Kidney (tissue), 14 donors: Measurements from ENCODE around the gene NECTIN1. TPM values are rescaled to one million over a fixed set of nuclear protein-coding genes. Genes with fewer than 3 reads are reported as not detected.

Source experiments
- DNase-seq, 5 donors: peaks; one replicate each; pipeline ENCODE4 v3.0.0-alpha.2; 2013 to 2020
- FAIRE-seq: peaks from 2 replicates; lab custom pipeline; 2012; peaks lifted over from hg19 to GRCh38; lab: Jason Lieb, UNC
- H3K27ac ChIP-seq, 2 donors: one replicate each; pipeline ENCODE4 v1.7.0; 2013; ENCODE audit warnings: low read depth in 2 of 2, low read length in 2 of 2, inconsistent platforms in 1 of 2
- H3K27me3 ChIP-seq: one replicate; pipeline ENCODE4 v1.7.1; 2013; ENCODE audit warnings: low read length, inconsistent platforms; ENCODE audit not compliant: control insufficient read depth, insufficient read depth
- H3K36me3 ChIP-seq, 3 donors: one replicate each; pipeline versions ENCODE4 v1.7.0 to v1.7.1; 2013; ENCODE audit warnings: low read length in 3 of 3, control low read depth in 1 of 3, inconsistent platforms in 1 of 3; ENCODE audit not compliant: insufficient read depth in 3 of 3, control insufficient read depth in 2 of 3
- H3K4me1 ChIP-seq, 3 donors: one replicate each; pipeline versions ENCODE4 v1.7.0 to v1.7.1; 2013; ENCODE audit warnings: low read length in 3 of 3, inconsistent platforms in 1 of 3, low read depth in 1 of 3; ENCODE audit not compliant: control insufficient read depth in 2 of 3, insufficient read depth in 2 of 3
- H3K4me3 ChIP-seq, 3 donors: one replicate each; pipeline versions ENCODE4 v1.7.0 to v1.8.1; 2013; ENCODE audit warnings: low read length in 3 of 3, control low read depth in 1 of 3, inconsistent platforms in 1 of 3
- H3K9ac ChIP-seq, 3 donors: one replicate each; pipeline versions ENCODE4 v1.7.0 to v1.7.1; 2013; ENCODE audit warnings: low read length in 3 of 3, control low read depth in 1 of 3, inconsistent platforms in 1 of 3
- H3K9me3 ChIP-seq, 3 donors: one replicate each; pipeline versions ENCODE4 v1.7.0 to v1.7.1; 2013; ENCODE audit warnings: low read length in 3 of 3, control low read depth in 1 of 3, inconsistent platforms in 1 of 3; ENCODE audit not compliant: control insufficient read depth in 2 of 3, insufficient read depth in 1 of 3
- CTCF ChIP-seq: IDR thresholded peaks from 3 replicates; pipeline ENCODE4 v1.5.1; 2012; ENCODE audit warnings: mild to moderate bottlenecking, moderate library complexity, borderline replicate concordance; ENCODE audit not compliant: insufficient read depth; ENCODE audit errors: extremely low read depth
- intact Hi-C: fragments of 100-400 bp; cut with DNase I; formaldehyde crosslinking; loops from one replicate; pipeline ENCODE4 v1.11.1; 2022
- polyA plus RNA-seq: library from polyadenylated mRNA; stranded (reverse); fragments of 350-450 nt; fragmentation: Illumina TruSeq; extraction: RNeasy Lipid Tissue Mini Kit (QIAGEN cat#74804); gene quantifications from one replicate; pipeline ENCODE4 v1.2.3, GENCODE V29; 2014; ENCODE audit warnings: low read depth, low replicate concordance; ENCODE audit not compliant: insufficient read depth
- total RNA-seq: library from RNA; stranded (reverse); fragmentation: NEBNext Ultra II Directional; extraction: Animal tissue kit (Norgen Biotek cat#: 25700); gene quantifications from one replicate; pipeline ENCODE4 v1.2.1, GENCODE V29; 2021
- donor health status: control.
- donor health status: control.
- donor health status: control.
- donor health status: control.
- donor health status: control.
- donor health status: DM: yes; HTN: yes; CAD: no.
- donor health status: Normal renal cell carcinoma (clear cell type).

NECTIN1 gene
- total and polyA plus RNA-seq, 2 donors from 2014 or later = 6.0 to 13.2 TPM

- intact Hi-C loops = no loop called here
- Histone ChIP-seq H3K27me3 (no peaks in the 10 kb centered on the region), H3K4me1 (no peaks in the 10 kb centered on the region), H3K9ac (no peak overlapping the region), H3K36me3 (no peaks in the 10 kb centered on the region), H3K9me3 (no peaks in the 10 kb centered on the region), H3K27ac (no peak overlapping the region), H3K4me3 (no peak overlapping the region)
- no peak for FAIRE-seq
- TF ChIP-seq CTCF = no peak
- DNase-seq = no peak
These were observed 137.1 kb downstream of the NECTIN1 start for GRCh38 chr11:119591836-119592310.

- Histone ChIP-seq H3K36me3 (no peaks in the 10 kb centered on the region), H3K27me3 (no peaks in the 10 kb centered on the region), H3K4me1 (no peaks in the 10 kb centered on the region), H3K4me3 (no peak overlapping the region), H3K27ac (no peak overlapping the region), H3K9ac (no peak overlapping the region), H3K9me3 (no peaks in the 10 kb centered on the region)
- intact Hi-C loops = no loop called here
- DNase-seq (no peak), FAIRE-seq (no peak)
- no peak for TF ChIP-seq CTCF
These were observed 138.2 kb downstream of the NECTIN1 start for GRCh38 chr11:119590651-119591351.

GRCh38 chr11:119589001-119589400 is 140.0 kb downstream of the NECTIN1 start:
- FAIRE-seq = no peak
- no peak for TF ChIP-seq CTCF
- Histone ChIP-seq H3K4me1 (peaks cover 0 to 5% (median 0%) of the 10 kb centered on the region in 3 donors), H3K4me3 (no peak overlapping the region), H3K9ac (no peak overlapping the region), H3K36me3 (no peaks in the 10 kb centered on the region), H3K9me3 (no peaks in the 10 kb centered on the region), H3K27me3 (no peaks in the 10 kb centered on the region), H3K27ac (no peak overlapping the region)
- DNase-seq = no peak
- intact Hi-C loops = no loop called here
